NCI-H1694 treated with DMSO at 0.1 percent for 48 hours (cell line): ENCODE results near the gene P3H2.

Source experiments
- DNase-seq: peaks from one replicate; lab custom pipeline; 2025; lab: John Stamatoyannopoulos, UW

P3H2 gene

GRCh38 chr3:190013943-190014924 lies 106.5 kb downstream of the P3H2 start:
- DNase-seq = no peak

- DNase-seq = no peak
Observed at GRCh38 chr3:190012784-190013183, 107.9 kb downstream of the P3H2 start.

- DNase-seq = no peak
Observed at GRCh38 chr3:190012314-190012782, 108.3 kb downstream of the P3H2 start.

GRCh38 chr3:190010486-190010885 lies 110.2 kb downstream of the P3H2 start:
- DNase-seq = no peak

GRCh38 chr3:190009614-190010013 lies 111.1 kb downstream of the P3H2 start:
- DNase-seq = no peak

GRCh38 chr3:190008432-190008831 lies 112.3 kb downstream of the P3H2 start:
- no peak for DNase-seq

GRCh38 chr3:190005343-190006113 lies 115.2 kb downstream of the P3H2 start:
- DNase-seq = no peak

- no peak for DNase-seq
Observed at GRCh38 chr3:190004656-190005055, 116.0 kb downstream of the P3H2 start.

- DNase-seq = no peak
Observed at GRCh38 chr3:190003681-190004123, 117.0 kb downstream of the P3H2 start.

- DNase-seq = no peak
Observed at GRCh38 chr3:190003068-190003467, 117.6 kb downstream of the P3H2 start.

GRCh38 chr3:190001426-190001825 lies 119.3 kb downstream of the P3H2 start:
- DNase-seq = no peak

GRCh38 chr3:190000861-190001196 lies 119.9 kb downstream of the P3H2 start:
- DNase-seq = no peak

GRCh38 chr3:190000187-190000860 lies 120.4 kb downstream of the P3H2 start:
- DNase-seq = no peak

GRCh38 chr3:189999718-190000117 lies 121.0 kb downstream of the P3H2 start:
- DNase-seq = no peak

GRCh38 chr3:189995129-189995528 lies 125.6 kb downstream of the P3H2 start:
- peak; percentile 4 for DNase-seq

GRCh38 chr3:189990826-189991225 lies 129.9 kb downstream of the P3H2 start:
- DNase-seq = no peak

GRCh38 chr3:189988854-189989253 lies 131.8 kb downstream of the P3H2 start:
- no peak for DNase-seq

- DNase-seq = no peak
Observed at GRCh38 chr3:189988322-189988721, 132.4 kb downstream of the P3H2 start.

GRCh38 chr3:189985948-189986347 lies 134.7 kb downstream of the P3H2 start:
- DNase-seq = no peak

- no peak for DNase-seq
Observed at GRCh38 chr3:189983612-189984011, 137.1 kb downstream of the P3H2 start.

GRCh38 chr3:189982321-189982945 lies 138.3 kb downstream of the P3H2 start:
- no peak for DNase-seq

- no peak for DNase-seq
Observed at GRCh38 chr3:189981668-189982067, 139.0 kb downstream of the P3H2 start.
